RPMI7951 (cell line): ENCODE data around the gene FAM107A. TPM values are rescaled to one million over a fixed set of nuclear protein-coding genes. Genes with fewer than 3 reads are reported as not detected.

Experiments
- DNase-seq: peaks from one replicate; pipeline ENCODE4 v3.0.0-alpha.2; 2012; ENCODE audit warnings: low read depth
- total RNA-seq: library from RNA; depleted of rRNA; stranded (reverse); fragments of >200 nt; shearing (Covaris generic); gene quantifications from 2 replicates; pipeline ENCODE4 v1.2.3, GENCODE V29; 2014; rRNA removed

Gene FAM107A
- total RNA-seq, 1 experiment from 2014 or later = not detected

DNA sequence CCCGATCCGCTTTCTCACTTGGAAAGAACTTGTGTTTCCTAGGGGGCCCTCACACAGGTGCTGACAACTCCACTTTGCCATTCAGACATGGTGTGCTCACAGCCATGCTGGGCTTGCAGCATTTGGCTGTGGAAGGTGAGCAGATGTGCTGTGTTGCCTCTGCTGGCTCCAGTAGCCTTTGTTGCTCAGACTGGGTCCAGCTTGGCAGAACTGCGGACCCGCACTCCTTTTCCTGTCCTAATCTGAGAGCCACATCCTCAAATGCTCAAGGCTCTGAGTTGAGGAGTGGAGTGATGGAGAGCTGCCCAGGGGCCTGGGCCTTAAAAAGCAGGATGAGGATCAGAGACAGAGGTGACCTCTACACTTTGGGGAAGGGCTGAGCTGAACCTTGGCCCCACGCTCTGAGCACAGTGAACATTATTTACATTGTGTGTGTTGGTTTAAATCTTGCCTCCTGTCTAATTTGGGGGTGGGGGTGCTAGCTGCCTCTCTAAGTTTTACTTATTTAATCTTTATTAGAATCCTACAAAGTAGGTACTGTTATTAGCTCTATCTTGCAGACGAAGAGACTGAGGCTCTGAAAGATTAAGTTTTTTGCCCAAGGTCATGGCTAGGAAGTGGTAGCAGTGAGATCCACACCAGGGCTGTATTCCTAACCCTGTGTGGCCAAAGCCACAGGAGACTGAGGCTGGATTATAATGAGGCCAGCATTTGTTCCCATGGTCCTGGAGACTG is 57.4 kb downstream of the FAM107A start:
- no peak for DNase-seq

DNA sequence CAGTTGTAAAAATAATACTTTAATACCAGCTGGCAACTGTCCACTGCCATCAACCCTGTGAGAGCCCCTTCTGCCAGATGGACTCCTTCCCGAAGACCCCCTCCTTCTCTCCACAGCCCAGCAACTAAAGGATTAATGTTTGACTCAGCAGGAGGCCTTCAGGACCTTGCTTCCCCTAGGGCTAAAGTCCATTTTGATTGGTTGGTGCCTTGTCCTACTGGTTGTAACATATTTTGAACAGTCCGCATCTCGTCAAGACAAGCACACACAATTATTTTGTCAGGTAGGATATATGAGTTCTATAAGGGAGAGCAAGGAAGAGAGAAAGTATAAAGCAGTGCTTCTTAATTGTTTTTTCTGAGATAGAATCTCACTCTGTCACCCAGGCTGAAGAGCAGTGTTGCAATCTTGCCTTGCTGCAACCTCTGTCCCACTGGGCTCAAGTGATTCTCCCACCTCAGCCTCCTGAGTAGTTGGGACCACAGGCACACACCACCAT is 58.9 kb downstream of the FAM107A start:
- DNase-seq = no peak

DNA sequence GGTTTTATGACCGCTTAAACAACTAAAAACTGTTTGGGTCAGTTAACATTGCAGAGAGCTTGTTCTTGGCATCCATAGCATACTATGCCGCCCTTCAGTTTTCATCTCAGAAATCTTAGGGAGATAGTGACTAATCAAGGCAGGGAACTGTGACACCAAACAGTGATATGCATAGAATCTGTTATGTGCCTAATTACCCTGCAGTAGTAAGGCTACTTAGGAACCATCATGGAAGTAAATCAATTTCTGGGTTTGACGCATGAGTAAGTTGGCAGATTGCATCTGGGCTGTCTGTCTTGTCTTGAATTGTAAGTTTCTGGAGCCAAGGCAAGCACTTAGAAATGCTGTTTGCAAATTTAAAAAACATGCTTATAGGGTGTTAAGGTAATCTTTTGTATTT is 62.8 kb downstream of the FAM107A start:
- DNase-seq = no peak

Other genes with a start within 250 kb of the FAM107A start
- 53.8 and 63.6 TPM in 2 replicates for gene PXK, start 244.5 kb downstream of the FAM107A start, total RNA-seq
- gene PDHB, start 143.6 kb downstream of the FAM107A start, total RNA-seq = 201 and 242 TPM in 2 replicates
- 17.2 and 20.8 TPM in 2 replicates for gene KCTD6, start 85.3 kb downstream of the FAM107A start, total RNA-seq
- gene ACOX2, start 40.2 kb downstream of the FAM107A start, total RNA-seq = 5.3 and 8.1 TPM in 2 replicates
- gene FAM3D, start 89.4 kb upstream of the FAM107A start, total RNA-seq = not detected in 2 replicates